Astrocyte (in vitro differentiated cells and primary cell): ENCODE measurements around the gene CDCA4. TPM values are rescaled to one million over a fixed set of nuclear protein-coding genes. Genes with fewer than 3 reads are reported as not detected.

Source experiments
- DNase-seq: peaks from one replicate; pipeline ENCODE4 v3.0.0-alpha.2; 2010; ENCODE audit warnings: low read depth
- FAIRE-seq: peaks from 2 replicates; lab custom pipeline; 2011; peaks lifted over from hg19 to GRCh38; lab: Jason Lieb, UNC
- H2AFZ ChIP-seq: 2 replicates; pipeline ENCODE4 v1.6.0; 2012; ENCODE audit warnings: low read depth, low read length, inconsistent platforms
- H3K27ac ChIP-seq: 2 replicates; pipeline ENCODE4 v1.5.1; 2011; ENCODE audit warnings: low read depth, low read length, inconsistent platforms
- H3K27me3 ChIP-seq: 2 replicates; pipeline ENCODE4 v1.6.0; 2011; ENCODE audit warnings: low read length, inconsistent platforms; ENCODE audit not compliant: insufficient read depth
- H3K36me3 ChIP-seq: 2 replicates; pipeline ENCODE4 v1.5.1; 2011; ENCODE audit warnings: low read length, inconsistent platforms; ENCODE audit not compliant: insufficient read depth
- H3K4me1 ChIP-seq: 2 replicates; pipeline ENCODE4 v1.5.1; 2011; ENCODE audit warnings: low read length, inconsistent platforms; ENCODE audit not compliant: insufficient read depth
- H3K4me2 ChIP-seq: 2 replicates; pipeline ENCODE4 v1.6.0; 2012; ENCODE audit warnings: low read length, inconsistent platforms
- H3K4me3 ChIP-seq: 2 replicates; pipeline ENCODE4 v1.5.1; 2011; ENCODE audit warnings: low read depth, mild to moderate bottlenecking, low read length, inconsistent platforms; ENCODE audit not compliant: insufficient read depth
- H3K79me2 ChIP-seq: 2 replicates; pipeline ENCODE4 v1.6.0; 2012; ENCODE audit warnings: mild to moderate bottlenecking, low read length, inconsistent platforms; ENCODE audit not compliant: insufficient read depth
- H3K9ac ChIP-seq: 2 replicates; pipeline ENCODE4 v1.6.0; 2012; ENCODE audit warnings: mild to moderate bottlenecking, low read length, inconsistent platforms
- H3K9me3 ChIP-seq: 2 replicates; pipeline ENCODE4 v1.5.1; 2012; ENCODE audit warnings: low read depth, mild to moderate bottlenecking, low read length, inconsistent platforms; ENCODE audit not compliant: insufficient read depth
- H4K20me1 ChIP-seq: 2 replicates; pipeline ENCODE4 v1.6.0; 2012; ENCODE audit warnings: low read length, inconsistent platforms; ENCODE audit not compliant: insufficient read depth
- H3K27ac Mint-ChIP-seq: one replicate; pipeline ENCODE4 v1.8.0; 2021; ENCODE audit warnings: mild to moderate bottlenecking, mixed read lengths; ENCODE audit not compliant: unreplicated experiment
- H3K27me3 Mint-ChIP-seq: one replicate; pipeline ENCODE4 v1.8.0; 2021; ENCODE audit warnings: low read depth, mixed read lengths; ENCODE audit not compliant: unreplicated experiment
- H3K36me3 Mint-ChIP-seq: one replicate; pipeline ENCODE4 v1.8.0; 2021; ENCODE audit warnings: low read depth, mixed read lengths; ENCODE audit not compliant: unreplicated experiment
- H3K4me1 Mint-ChIP-seq: one replicate; pipeline ENCODE4 v1.8.0; 2021; ENCODE audit warnings: low read depth, mixed read lengths; ENCODE audit not compliant: unreplicated experiment
- H3K4me3 Mint-ChIP-seq: one replicate; pipeline ENCODE4 v1.8.0; 2021; ENCODE audit warnings: mild to moderate bottlenecking, moderate library complexity, mixed read lengths; ENCODE audit not compliant: unreplicated experiment
- H3K9me3 Mint-ChIP-seq: one replicate; pipeline ENCODE4 v1.8.0; 2021; ENCODE audit warnings: mild to moderate bottlenecking, mixed read lengths; ENCODE audit not compliant: unreplicated experiment
- EZH2 ChIP-seq: IDR thresholded peaks from 2 replicates; pipeline ENCODE4 v1.6.1; 2012; ENCODE audit warnings: mild to moderate bottlenecking, low read length, inconsistent platforms; ENCODE audit not compliant: insufficient read depth
- total RNA-seq: library from RNA; stranded (reverse); gene quantifications from 2 replicates; pipeline ENCODE4 v1.2.1, GENCODE V29; 2021
- TF ChIP-seq, protein P1 (sequence below): IDR thresholded peaks from 2 replicates; pipeline ENCODE4 v1.5.1; 2011; ENCODE audit warnings: low read depth, mild to moderate bottlenecking, inconsistent platforms, low read length, moderate library complexity; ENCODE audit not compliant: insufficient read depth

Gene CDCA4
- total RNA-seq, 1 donor from 2014 or later: 11.3 TPM

DNA sequence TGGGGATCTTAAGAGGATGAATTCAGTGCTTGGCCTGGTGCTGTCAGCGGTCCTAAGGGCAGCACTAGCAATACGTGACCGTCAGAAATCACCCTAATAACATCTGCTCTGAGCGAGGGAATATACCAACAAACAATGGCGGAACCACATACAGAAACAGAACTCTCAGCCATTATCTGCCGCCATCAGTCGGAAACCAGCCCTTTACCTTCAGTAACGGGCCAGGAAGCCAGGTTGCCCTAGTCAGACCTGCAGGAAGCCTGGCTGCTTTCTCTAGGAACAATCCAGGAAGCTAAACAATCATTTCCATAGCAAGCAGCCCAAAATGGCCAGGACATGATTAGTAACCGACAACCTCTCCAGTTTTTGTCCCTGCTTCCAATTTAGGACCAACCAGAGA is 5.6 kb downstream of the CDCA4 start:
- Mint-ChIP-seq H3K27ac (no peak overlapping the region), H3K4me1 (peaks cover 7% of the 10 kb centered on the region), H3K9me3 (no peaks in the 10 kb centered on the region), H3K27me3 (no peaks in the 10 kb centered on the region), H3K36me3 (peaks cover 7% of the 10 kb centered on the region), H3K4me3 (no peak overlapping the region)
- Histone ChIP-seq H3K4me3 (no peak overlapping the region), H3K4me1 (peaks cover 23% of the 10 kb centered on the region), H3K9me3 (no peaks in the 10 kb centered on the region), H2AFZ (no peak overlapping the region), H3K36me3 (peaks cover 5% of the 10 kb centered on the region), H3K27me3 (no peaks in the 10 kb centered on the region), H3K27ac (no peak overlapping the region), H4K20me1 (peaks cover 94% of the 10 kb centered on the region), H3K9ac (no peak overlapping the region), H3K4me2 (peak overlapping the region; percentile 61), H3K79me2 (peaks cover 100% of the 10 kb centered on the region)
- DNase-seq (no peak), FAIRE-seq (no peak)
- TF ChIP-seq EZH2: no peak
- TF ChIP-seq, protein P1, sequence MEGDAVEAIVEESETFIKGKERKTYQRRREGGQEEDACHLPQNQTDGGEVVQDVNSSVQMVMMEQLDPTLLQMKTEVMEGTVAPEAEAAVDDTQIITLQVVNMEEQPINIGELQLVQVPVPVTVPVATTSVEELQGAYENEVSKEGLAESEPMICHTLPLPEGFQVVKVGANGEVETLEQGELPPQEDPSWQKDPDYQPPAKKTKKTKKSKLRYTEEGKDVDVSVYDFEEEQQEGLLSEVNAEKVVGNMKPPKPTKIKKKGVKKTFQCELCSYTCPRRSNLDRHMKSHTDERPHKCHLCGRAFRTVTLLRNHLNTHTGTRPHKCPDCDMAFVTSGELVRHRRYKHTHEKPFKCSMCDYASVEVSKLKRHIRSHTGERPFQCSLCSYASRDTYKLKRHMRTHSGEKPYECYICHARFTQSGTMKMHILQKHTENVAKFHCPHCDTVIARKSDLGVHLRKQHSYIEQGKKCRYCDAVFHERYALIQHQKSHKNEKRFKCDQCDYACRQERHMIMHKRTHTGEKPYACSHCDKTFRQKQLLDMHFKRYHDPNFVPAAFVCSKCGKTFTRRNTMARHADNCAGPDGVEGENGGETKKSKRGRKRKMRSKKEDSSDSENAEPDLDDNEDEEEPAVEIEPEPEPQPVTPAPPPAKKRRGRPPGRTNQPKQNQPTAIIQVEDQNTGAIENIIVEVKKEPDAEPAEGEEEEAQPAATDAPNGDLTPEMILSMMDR: no peak

DNA sequence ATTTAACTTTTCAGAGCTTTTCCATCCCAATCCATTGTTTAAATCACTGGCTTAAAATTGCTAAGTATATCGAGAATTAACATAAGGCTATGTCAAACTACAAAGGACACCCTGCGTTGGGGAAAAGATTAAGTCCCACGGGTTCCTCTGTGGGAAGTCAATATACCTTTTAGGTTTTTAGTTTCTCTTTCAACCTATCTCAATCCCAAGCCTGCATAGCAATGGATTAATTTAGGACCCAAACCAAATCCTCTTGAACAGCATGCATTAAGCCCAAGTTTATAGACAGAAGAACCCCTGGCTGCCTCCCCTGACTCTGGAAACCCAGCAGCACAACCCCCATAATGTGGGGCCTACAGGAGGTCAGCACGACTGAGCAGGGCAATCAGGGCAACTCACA is 6.3 kb downstream of the CDCA4 start:
- Histone ChIP-seq H3K4me2 (peak overlapping the region; percentile 61), H3K27ac (no peak overlapping the region), H3K27me3 (no peaks in the 10 kb centered on the region), H3K4me3 (no peak overlapping the region), H3K36me3 (peaks cover 11% of the 10 kb centered on the region), H2AFZ (no peak overlapping the region), H4K20me1 (peaks cover 94% of the 10 kb centered on the region), H3K9me3 (no peaks in the 10 kb centered on the region), H3K9ac (peak overlapping the region; percentile 10), H3K4me1 (peaks cover 19% of the 10 kb centered on the region), H3K79me2 (peaks cover 100% of the 10 kb centered on the region)
- TF ChIP-seq, protein P1: no peak
- TF ChIP-seq EZH2: no peak
- Mint-ChIP-seq H3K9me3 (no peaks in the 10 kb centered on the region), H3K4me1 (peaks cover 6% of the 10 kb centered on the region), H3K27ac (no peak overlapping the region), H3K36me3 (peaks cover 7% of the 10 kb centered on the region), H3K4me3 (no peak overlapping the region), H3K27me3 (no peaks in the 10 kb centered on the region)
- FAIRE-seq: no peak
- DNase-seq: no peak

DNA sequence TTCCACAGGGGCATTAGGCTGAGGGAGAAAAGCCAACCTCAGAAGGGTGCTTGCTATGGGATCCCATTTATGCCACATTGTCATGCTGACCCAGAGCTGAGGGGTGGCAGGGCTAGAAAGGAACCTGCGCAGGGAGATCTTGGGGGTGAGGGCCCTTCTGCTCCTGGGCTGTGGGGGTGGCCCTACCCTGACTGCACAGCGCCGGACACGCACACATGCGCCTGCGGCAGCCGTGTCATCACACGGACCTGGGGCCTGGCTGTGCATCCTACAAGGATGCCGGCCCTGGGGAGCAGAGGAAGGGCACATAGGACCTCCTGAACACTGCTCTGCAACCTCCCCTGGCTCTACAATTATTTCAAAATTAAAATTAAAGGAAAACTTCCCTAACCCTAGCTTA is 6.9 kb downstream of the CDCA4 start:
- no peaks in the 10 kb centered on the region for H3K27me3 ChIP-seq
- H3K27me3 Mint-ChIP-seq: no peaks in the 10 kb centered on the region
- no peak overlapping the region for H3K27ac Mint-ChIP-seq
- H3K4me3 ChIP-seq: no peak overlapping the region
- peaks cover 7% of the 10 kb centered on the region for H3K36me3 Mint-ChIP-seq
- peaks cover 16% of the 10 kb centered on the region for H3K36me3 ChIP-seq
- no peak for DNase-seq
- peaks cover 93% of the 10 kb centered on the region for H4K20me1 ChIP-seq
- no peaks in the 10 kb centered on the region for H3K9me3 Mint-ChIP-seq
- H3K4me1 Mint-ChIP-seq: peaks cover 3% of the 10 kb centered on the region
- peak overlapping the region; percentile 3 for H3K4me2 ChIP-seq
- no peaks in the 10 kb centered on the region for H3K9me3 ChIP-seq
- H3K4me1 ChIP-seq: peaks cover 13% of the 10 kb centered on the region
- TF ChIP-seq, protein P1: no peak
- TF ChIP-seq EZH2: no peak
- no peak overlapping the region for H3K27ac ChIP-seq
- peaks cover 100% of the 10 kb centered on the region for H3K79me2 ChIP-seq
- no peak for FAIRE-seq
- H3K4me3 Mint-ChIP-seq: no peak overlapping the region
- no peak overlapping the region for H2AFZ ChIP-seq
- peak overlapping the region; percentile 10 for H3K9ac ChIP-seq
